Measurements from ENCODE around the gene EPSTI1. TPM values are rescaled to one million over a fixed set of nuclear protein-coding genes. Genes with fewer than 3 reads are reported as not detected.

Gene EPSTI1
- total RNA-seq, 1 donor from 2014 or later: not detected

DNA sequence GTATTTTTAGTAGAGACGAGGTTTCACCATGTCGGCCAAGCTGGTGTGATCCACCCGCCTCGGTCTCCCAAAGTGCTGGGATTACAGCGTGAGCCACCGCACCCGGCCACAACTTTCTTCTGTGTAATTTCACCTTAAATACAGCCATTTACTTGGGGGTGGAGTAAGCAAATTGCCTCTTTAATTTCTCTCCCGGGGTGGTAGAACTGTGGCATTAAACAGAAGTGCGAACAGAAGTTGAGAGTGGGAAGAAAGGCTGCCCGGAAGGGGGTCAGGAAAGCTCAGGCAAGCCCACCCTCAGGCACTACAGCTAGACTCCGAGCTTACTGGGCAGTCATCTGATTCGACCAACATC is 30.9 kb upstream of the EPSTI1 start:
- Mint-ChIP-seq H3K4me1 (peaks cover 19% of the 10 kb centered on the region), H3K4me3 (peak overlapping the region; percentile 98), H3K9me3 (peaks cover 7% of the 10 kb centered on the region), H3K36me3 (ENCODE audit: low read depth) (peaks cover 4% of the 10 kb centered on the region), H3K27me3 (ENCODE audit: low read depth) (peaks cover 2% of the 10 kb centered on the region), H3K27ac (ENCODE audit: unreplicated experiment) (peak overlapping the region; percentile 98)
- no peak for TF ChIP-seq CTCF (conservative IDR thresholded peaks at IDR 0.05)
- no peak for DNase-seq (ENCODE audit: low read depth, low spot score)

DNA sequence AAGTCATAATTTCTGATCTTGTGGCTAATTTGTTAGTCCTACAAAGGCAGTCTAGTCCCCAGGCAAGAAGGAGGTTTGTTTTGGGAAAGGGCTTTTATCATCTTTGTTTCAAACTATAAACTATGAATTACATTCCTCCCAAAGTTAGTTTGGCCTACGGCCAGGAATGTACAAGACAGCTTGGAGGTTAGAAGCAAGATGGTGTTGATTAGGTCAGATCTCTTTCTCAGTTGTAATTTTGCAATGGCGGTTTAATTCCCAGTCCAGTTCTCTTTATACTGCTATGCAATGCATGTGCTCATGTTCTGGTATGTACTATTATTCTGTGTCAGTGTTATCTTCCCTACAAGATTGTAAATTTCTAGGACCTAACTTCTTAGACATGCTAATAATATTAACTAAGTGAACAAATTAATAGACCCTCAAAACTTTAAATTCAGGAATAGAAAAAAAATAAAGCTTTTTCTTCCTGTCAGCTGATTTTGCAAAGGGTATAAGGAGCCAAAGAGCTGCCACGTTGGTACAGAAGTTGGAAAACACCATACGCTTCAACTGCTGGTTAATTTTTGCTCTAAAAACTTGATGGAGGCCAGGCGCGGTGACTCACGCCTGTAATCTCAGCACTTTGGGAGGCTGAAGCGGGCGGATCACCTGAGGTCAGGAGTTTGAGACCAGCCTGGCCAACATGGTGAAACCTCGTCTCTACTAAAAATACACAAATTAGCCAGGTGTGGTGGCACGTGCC is 30.1 kb upstream of the EPSTI1 start:
- Mint-ChIP-seq H3K36me3 (ENCODE audit: low read depth) (peaks cover 4% of the 10 kb centered on the region), H3K9me3 (peaks cover 7% of the 10 kb centered on the region), H3K4me3 (no peak overlapping the region), H3K27me3 (ENCODE audit: low read depth) (peaks cover 2% of the 10 kb centered on the region), H3K4me1 (peaks cover 19% of the 10 kb centered on the region), H3K27ac (ENCODE audit: unreplicated experiment) (no peak overlapping the region)
- DNase-seq (ENCODE audit: low read depth, low spot score): no peak
- no peak for TF ChIP-seq CTCF (conservative IDR thresholded peaks at IDR 0.05)

- no peak for TF ChIP-seq CTCF (conservative IDR thresholded peaks at IDR 0.05)
- Mint-ChIP-seq H3K27ac (ENCODE audit: unreplicated experiment) (no peak overlapping the region), H3K9me3 (peaks cover 7% of the 10 kb centered on the region), H3K4me1 (peaks cover 19% of the 10 kb centered on the region), H3K36me3 (ENCODE audit: low read depth) (peaks cover 4% of the 10 kb centered on the region), H3K27me3 (ENCODE audit: low read depth) (peaks cover 2% of the 10 kb centered on the region), H3K4me3 (no peak overlapping the region)
- no peak for DNase-seq (ENCODE audit: low read depth, low spot score)
Observed at GRCh38 chr13:43020794-43021193, 28.8 kb upstream of the EPSTI1 start.

DNA sequence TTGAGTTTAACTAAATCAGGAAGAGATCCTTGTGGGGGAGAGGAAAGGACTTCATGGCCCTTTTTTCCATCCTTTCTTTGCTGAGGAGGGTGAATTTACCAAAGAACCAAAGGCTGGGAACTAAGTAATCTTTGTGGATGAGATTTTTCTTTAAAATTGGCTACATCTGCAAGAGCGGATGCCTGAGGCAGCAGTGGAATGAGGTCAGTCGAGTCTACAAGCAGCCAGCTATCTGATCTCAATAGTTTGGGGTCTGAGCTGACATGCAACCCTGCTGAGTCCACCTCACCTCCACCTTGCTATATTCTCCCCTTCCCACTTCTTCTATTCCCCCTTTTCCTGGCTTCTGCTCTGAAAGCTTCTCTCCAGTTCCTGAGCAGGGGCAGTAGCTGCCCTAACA is 27.8 kb upstream of the EPSTI1 start:
- peaks cover 2% of the 10 kb centered on the region for H3K27me3 Mint-ChIP-seq (ENCODE audit: low read depth)
- no peak for TF ChIP-seq CTCF (conservative IDR thresholded peaks at IDR 0.05)
- H3K36me3 Mint-ChIP-seq (ENCODE audit: low read depth): peaks cover 4% of the 10 kb centered on the region
- no peak overlapping the region for H3K27ac Mint-ChIP-seq (ENCODE audit: unreplicated experiment)
- H3K4me1 Mint-ChIP-seq: peaks cover 14% of the 10 kb centered on the region
- no peak for DNase-seq (ENCODE audit: low read depth, low spot score)
- no peak overlapping the region for H3K4me3 Mint-ChIP-seq
- H3K9me3 Mint-ChIP-seq: peaks cover 7% of the 10 kb centered on the region

DNA sequence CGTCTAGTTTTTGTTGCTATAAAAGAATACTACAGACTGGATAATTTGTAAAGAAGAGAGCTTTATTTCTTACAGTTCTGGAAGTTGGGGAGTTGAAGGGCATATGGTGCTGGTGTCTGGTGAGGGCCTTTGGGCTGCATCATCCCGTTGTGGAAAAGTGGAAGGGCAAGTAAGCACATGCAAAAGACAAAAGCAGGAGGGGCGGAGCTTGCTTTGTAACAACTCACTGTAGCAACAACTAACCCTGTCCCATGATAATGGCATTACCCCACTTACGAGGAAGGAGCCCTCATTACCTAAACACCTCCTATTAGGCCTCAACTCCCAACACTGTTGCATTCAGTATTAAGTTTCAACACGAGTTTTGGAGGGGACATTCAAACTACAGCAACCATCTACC is 24.2 kb upstream of the EPSTI1 start:
- TF ChIP-seq CTCF (conservative IDR thresholded peaks at IDR 0.05): no peak
- no peaks in the 10 kb centered on the region for H3K36me3 Mint-ChIP-seq (ENCODE audit: low read depth)
- DNase-seq (ENCODE audit: low read depth, low spot score): no peak
- H3K4me3 Mint-ChIP-seq: no peak overlapping the region
- no peak overlapping the region for H3K27ac Mint-ChIP-seq (ENCODE audit: unreplicated experiment)
- H3K9me3 Mint-ChIP-seq: no peaks in the 10 kb centered on the region
- H3K27me3 Mint-ChIP-seq (ENCODE audit: low read depth): no peaks in the 10 kb centered on the region
- no peaks in the 10 kb centered on the region for H3K4me1 Mint-ChIP-seq
